CD1c-positive myeloid dendritic cell (primary cell): Measurements from ENCODE around the gene FNDC3A.
A peak's percentile ranks its signal among the peaks of the same experiment; 100 is the strongest.
"Not testable (repeated sequence)": the region's sequence is repeated elsewhere in the genome, so short reads cannot be mapped to it uniquely, and the experiment has no call there.

ENCODE experiments used
- DNase-seq: peaks from one replicate; pipeline ENCODE4 v3.0.0-alpha.2; 2016; ENCODE audit errors: extremely low spot score

The FNDC3A gene

GRCh38 chr13:49044836-49045235, 69.1 kb downstream of the FNDC3A start:
- no peak for DNase-seq

GRCh38 chr13:49046002-49046401, 70.3 kb downstream of the FNDC3A start:
- DNase-seq: no peak

- DNase-seq: no peak
Measured at GRCh38 chr13:49046519-49046918, 70.8 kb downstream of the FNDC3A start.

GRCh38 chr13:49052813-49053212, 77.1 kb downstream of the FNDC3A start:
- DNase-seq: no peak

GRCh38 chr13:49053215-49053614, 77.5 kb downstream of the FNDC3A start:
- DNase-seq: no peak

DNA sequence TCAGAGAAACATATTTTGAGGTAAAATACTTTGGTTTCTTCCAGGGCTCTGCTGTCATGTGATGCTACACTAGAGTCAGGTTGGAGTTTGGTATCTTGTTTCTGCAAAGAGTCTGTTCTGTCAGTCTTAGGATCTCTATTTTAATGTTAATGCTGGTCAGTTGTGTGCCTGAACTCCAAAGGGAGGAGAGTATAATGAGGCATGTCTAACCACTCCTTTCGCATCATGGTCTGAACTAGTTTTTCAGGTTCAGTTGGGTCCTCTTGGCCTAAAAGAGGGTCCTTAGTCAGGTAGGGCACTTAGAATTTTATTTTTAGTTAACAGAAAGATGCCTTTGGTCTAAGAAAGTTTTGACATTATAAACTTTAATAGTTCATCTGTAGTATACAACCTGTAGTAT, 78.2 kb downstream of the FNDC3A start:
- DNase-seq: no peak

GRCh38 chr13:49055021-49055420, 79.3 kb downstream of the FNDC3A start:
- no peak for DNase-seq

- DNase-seq: no peak
Measured at GRCh38 chr13:49057176-49057575, 81.5 kb downstream of the FNDC3A start.

DNA sequence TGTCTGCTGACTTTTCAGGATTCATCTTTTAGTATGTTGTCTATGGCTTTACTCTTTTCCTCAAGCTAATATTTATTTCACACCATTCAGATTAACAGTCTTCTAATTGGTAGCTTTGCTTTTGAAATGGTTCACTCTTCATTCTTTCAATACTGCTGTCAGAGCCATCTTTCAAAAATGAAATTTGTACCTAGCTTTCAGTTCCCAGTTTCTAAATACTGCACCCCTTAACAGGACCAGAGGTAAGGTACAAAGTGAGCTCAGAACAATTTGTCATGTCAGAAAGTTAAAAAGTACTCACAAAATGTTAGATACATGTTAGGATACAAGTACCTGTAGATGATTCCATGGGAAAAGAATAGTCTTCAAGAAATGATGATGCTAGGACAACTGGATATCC, 83.0 kb downstream of the FNDC3A start:
- DNase-seq: no peak

DNA sequence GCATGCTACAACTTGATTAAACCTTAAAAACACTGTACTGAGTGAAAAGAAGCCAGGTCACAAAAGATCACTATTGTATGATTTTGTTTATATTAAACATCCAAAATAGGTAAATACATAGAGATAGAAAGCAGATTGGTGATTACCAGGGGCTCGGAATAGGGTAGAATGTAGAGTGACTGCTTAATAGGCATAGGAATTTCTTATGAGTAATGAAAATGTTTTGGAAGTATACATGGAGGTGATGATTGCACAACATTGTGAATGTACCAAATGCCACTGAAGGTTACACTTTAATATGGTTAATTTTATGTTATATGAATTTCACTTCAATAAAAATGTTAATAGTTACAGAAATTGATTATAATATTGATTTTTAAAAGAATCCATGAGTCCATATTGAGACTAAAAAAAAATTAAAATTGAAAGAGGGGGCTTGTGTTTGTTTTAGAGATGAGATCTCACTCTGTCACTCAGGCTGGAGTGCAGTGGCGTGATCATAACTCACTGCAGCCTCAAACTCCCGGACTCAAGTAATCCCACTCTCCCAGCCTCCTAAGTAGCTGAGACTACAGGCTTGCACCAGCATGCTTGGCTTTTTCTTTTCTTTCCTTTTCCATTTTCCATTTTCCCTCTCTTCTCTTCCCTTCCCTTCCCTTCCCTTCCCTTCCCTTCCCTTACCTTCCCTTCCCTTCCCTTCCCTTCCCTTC, 85.1 kb downstream of the FNDC3A start:
- DNase-seq: no peak

DNA sequence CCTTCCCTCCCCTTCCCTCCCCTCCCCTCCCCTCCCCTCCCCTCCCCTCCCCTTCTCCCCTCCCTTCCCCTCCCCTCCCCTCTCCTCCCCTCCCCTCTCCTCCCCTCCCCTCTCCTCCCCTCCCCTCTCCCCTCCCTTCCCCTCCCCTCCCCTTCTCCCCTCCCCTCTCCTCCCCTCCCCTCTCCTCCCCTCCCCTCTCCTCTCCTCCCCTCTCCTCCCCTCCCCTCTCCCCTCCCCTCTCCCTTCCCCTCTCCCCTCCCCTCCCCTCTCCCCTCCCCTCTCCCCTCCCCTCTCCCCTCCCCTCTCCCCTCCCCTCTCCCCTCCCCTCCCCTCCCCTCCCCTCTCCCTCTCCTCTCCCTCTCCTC, 85.7 kb downstream of the FNDC3A start:
- DNase-seq: not testable (repeated sequence)

GRCh38 chr13:49062297-49062896, 86.7 kb downstream of the FNDC3A start:
- DNase-seq: peak; percentile 14

GRCh38 chr13:49063011-49063410, 87.3 kb downstream of the FNDC3A start:
- no peak for DNase-seq

DNA sequence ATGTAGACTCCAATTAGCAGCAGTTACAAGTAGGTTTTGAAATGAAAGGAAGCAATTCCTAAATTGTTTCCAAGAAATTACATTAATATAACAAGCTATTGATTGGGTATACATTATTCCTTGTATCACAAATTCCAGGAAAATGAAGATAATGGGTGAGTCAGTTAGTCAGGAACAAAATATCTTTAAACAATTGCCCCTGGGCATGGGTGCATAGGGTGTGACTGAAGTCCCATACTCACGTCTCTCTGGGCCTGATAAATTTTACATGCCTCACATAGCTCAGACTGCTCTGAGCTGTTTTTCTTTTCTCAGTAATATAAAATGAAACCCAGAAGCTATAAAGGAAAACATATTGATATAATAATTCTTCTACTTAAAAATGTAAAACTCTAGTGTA, 87.8 kb downstream of the FNDC3A start:
- DNase-seq: no peak

- no peak for DNase-seq
Measured at GRCh38 chr13:49064476-49064875, 88.8 kb downstream of the FNDC3A start.

GRCh38 chr13:49066856-49067255, 91.1 kb downstream of the FNDC3A start:
- DNase-seq: no peak

GRCh38 chr13:49068498-49068897, 92.8 kb downstream of the FNDC3A start:
- DNase-seq: not testable (repeated sequence)

DNA sequence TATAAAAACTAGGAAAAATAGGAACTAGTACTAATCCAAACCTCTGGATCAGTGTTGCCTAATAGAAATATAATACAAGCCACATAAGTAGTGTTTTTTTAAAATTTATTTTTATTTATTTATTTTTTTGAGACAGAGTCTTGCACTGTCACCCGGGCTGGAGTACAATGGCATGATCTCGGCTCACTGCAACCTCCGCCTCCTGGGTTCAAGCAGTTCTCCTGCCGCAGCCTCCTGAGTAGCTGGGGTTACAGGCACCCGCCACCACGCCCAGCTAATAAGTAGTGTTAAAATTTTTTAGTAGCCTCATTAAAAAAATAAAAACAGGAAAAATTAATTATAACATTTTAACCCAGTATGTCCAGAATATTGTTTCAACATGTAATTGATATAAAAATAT, 94.3 kb downstream of the FNDC3A start:
- not testable (repeated sequence) for DNase-seq

GRCh38 chr13:49071341-49071937, 95.7 kb downstream of the FNDC3A start:
- no peak for DNase-seq

- DNase-seq: no peak
Measured at GRCh38 chr13:49082653-49083536, 107.2 kb downstream of the FNDC3A start.

- no peak for DNase-seq
Measured at GRCh38 chr13:49084961-49085360, 109.2 kb downstream of the FNDC3A start.

GRCh38 chr13:49086722-49087121, 111.0 kb downstream of the FNDC3A start:
- peak; percentile 18 for DNase-seq
